ENCODE results near the gene PITX2.

The PITX2 gene

GRCh38 chr4:110623718-110624397, 981 bp upstream of the PITX2 start:
- TF ChIP-seq, protein P1, sequence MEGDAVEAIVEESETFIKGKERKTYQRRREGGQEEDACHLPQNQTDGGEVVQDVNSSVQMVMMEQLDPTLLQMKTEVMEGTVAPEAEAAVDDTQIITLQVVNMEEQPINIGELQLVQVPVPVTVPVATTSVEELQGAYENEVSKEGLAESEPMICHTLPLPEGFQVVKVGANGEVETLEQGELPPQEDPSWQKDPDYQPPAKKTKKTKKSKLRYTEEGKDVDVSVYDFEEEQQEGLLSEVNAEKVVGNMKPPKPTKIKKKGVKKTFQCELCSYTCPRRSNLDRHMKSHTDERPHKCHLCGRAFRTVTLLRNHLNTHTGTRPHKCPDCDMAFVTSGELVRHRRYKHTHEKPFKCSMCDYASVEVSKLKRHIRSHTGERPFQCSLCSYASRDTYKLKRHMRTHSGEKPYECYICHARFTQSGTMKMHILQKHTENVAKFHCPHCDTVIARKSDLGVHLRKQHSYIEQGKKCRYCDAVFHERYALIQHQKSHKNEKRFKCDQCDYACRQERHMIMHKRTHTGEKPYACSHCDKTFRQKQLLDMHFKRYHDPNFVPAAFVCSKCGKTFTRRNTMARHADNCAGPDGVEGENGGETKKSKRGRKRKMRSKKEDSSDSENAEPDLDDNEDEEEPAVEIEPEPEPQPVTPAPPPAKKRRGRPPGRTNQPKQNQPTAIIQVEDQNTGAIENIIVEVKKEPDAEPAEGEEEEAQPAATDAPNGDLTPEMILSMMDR (IDR thresholded peaks at IDR 0.05; ENCODE audit: low read depth, low read length, missing control alignments): no peak
- Histone ChIP-seq H3K4me3 (ENCODE audit: low read depth, low read length) (no peak overlapping the region), H3K27ac (no peak overlapping the region), H3K27me3 (replicated peaks) (peaks cover 95% of the 10 kb centered on the region), H3K36me3 (replicated peaks) (no peaks in the 10 kb centered on the region)
- in situ Hi-C loops (cut with HindIII; ENCODE audit: low pct_ligation_motif_present, low sequenced_read_pairs): no loop called here
- no peak for DNase-seq

GRCh38 chr4:110621839-110622751, 782 bp downstream of the PITX2 start:
- in situ Hi-C loops (cut with HindIII; ENCODE audit: low pct_ligation_motif_present, low sequenced_read_pairs): no loop called here
- Histone ChIP-seq H3K27ac (no peak overlapping the region), H3K4me3 (ENCODE audit: low read depth, low read length) (peak overlapping the region; percentile 39), H3K36me3 (replicated peaks) (no peaks in the 10 kb centered on the region), H3K27me3 (replicated peaks) (peaks cover 97% of the 10 kb centered on the region)
- no peak for DNase-seq
- TF ChIP-seq, protein P1 (IDR thresholded peaks at IDR 0.05; ENCODE audit: low read depth, low read length, missing control alignments): no peak

GRCh38 chr4:110621328-110621812, 1.5 kb downstream of the PITX2 start:
- H3K27me3 ChIP-seq (replicated peaks): peaks cover 95% of the 10 kb centered on the region
- no peak overlapping the region for H3K27ac ChIP-seq
- in situ Hi-C loops (cut with HindIII; ENCODE audit: low pct_ligation_motif_present, low sequenced_read_pairs): no loop called here
- H3K36me3 ChIP-seq (replicated peaks): no peaks in the 10 kb centered on the region
- H3K4me3 ChIP-seq (ENCODE audit: low read depth, low read length): no peak overlapping the region
- TF ChIP-seq, protein P1 (IDR thresholded peaks at IDR 0.05; ENCODE audit: low read depth, low read length, missing control alignments): no peak
- no peak for DNase-seq

GRCh38 chr4:110620691-110621327, 2.1 kb downstream of the PITX2 start:
- H3K27ac ChIP-seq: no peak overlapping the region
- in situ Hi-C loops (cut with HindIII; ENCODE audit: low pct_ligation_motif_present, low sequenced_read_pairs): no loop called here
- no peaks in the 10 kb centered on the region for H3K36me3 ChIP-seq (replicated peaks)
- H3K27me3 ChIP-seq (replicated peaks): peaks cover 95% of the 10 kb centered on the region
- H3K4me3 ChIP-seq (ENCODE audit: low read depth, low read length): no peak overlapping the region
- no peak for DNase-seq
- TF ChIP-seq, protein P1 (IDR thresholded peaks at IDR 0.05; ENCODE audit: low read depth, low read length, missing control alignments): peak; percentile 42

- no peak overlapping the region for H3K4me3 ChIP-seq (ENCODE audit: low read depth, low read length)
- no peaks in the 10 kb centered on the region for H3K36me3 ChIP-seq (replicated peaks)
- in situ Hi-C loops (cut with HindIII; ENCODE audit: low pct_ligation_motif_present, low sequenced_read_pairs): no loop called here
- H3K27me3 ChIP-seq (replicated peaks): peaks cover 95% of the 10 kb centered on the region
- H3K27ac ChIP-seq: no peak overlapping the region
- TF ChIP-seq, protein P1 (IDR thresholded peaks at IDR 0.05; ENCODE audit: low read depth, low read length, missing control alignments): no peak
- no peak for DNase-seq
Measured at GRCh38 chr4:110620322-110620690, 2.6 kb downstream of the PITX2 start.

Data from brain microvascular endothelial cell (primary cell).